SK-N-SH treated with all-trans-retinoic acid at 6 μM for 48 hours (cell line): Measurements from ENCODE around the gene TCAP.

ENCODE experiments used
- CSDC2 ChIP-seq: fragments of 250-450 bp; sonication (Bioruptor Pico); IDR thresholded peaks from 2 replicates; pipeline ENCODE4 v1.5.0; 2020; ENCODE audit warnings: mild to moderate bottlenecking, moderate library complexity
- PATZ1 ChIP-seq: fragments of 250-450 bp; sonication (Bioruptor Pico); IDR thresholded peaks from 2 replicates; pipeline ENCODE4 v1.8.0; 2020; ENCODE audit warnings: mild to moderate bottlenecking, moderate library complexity, borderline replicate concordance
- TF ChIP-seq, protein P1 (sequence below): fragments of 250-450 bp; sonication (Bioruptor Pico); IDR thresholded peaks from 2 replicates; pipeline ENCODE4 v1.5.1; 2020; ENCODE audit warnings: low read depth, mild to moderate bottlenecking, moderate library complexity

DNA sequence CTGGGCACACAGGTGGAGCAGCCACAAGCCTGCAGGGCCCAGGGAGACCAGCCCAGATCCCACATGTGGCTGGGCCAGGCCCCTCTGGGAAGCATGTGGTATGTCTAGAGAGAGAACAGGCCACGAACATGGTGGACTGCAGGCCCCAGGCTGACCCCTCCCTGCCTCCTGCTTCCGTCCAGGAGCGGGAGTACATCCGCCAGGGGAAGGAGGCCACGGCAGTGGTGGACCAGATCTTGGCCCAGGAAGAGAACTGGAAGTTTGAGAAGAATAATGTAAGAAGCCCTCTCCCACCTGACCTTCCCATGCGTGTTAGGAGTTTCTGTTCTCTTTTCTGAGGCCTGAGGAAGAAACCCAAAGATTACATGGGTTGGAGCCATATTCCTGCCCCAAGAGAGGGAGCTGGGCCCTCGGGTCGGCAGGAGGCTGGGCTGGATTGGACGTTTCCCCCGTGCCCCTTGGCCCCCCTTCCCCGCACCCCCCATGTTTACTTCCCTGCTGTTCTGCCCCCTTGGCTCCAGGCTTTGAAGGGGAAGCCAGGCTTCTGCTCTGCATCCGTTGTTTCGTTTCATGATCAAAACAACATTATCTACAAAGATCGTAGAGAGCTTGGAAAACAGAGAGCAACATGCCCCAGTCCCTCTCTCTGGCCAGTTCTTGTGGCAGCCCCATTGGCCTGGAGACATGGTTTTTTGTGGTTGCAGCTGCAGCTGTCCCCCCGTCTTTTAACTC, 5.7 kb upstream of the TCAP start:
- TF ChIP-seq, protein P1, sequence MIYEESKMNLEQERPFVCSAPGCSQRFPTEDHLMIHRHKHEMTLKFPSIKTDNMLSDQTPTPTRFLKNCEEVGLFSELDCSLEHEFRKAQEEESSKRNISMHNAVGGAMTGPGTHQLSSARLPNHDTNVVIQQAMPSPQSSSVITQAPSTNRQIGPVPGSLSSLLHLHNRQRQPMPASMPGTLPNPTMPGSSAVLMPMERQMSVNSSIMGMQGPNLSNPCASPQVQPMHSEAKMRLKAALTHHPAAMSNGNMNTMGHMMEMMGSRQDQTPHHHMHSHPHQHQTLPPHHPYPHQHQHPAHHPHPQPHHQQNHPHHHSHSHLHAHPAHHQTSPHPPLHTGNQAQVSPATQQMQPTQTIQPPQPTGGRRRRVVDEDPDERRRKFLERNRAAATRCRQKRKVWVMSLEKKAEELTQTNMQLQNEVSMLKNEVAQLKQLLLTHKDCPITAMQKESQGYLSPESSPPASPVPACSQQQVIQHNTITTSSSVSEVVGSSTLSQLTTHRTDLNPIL (CRISPR knock-in tag) = no peak
- no peak for TF ChIP-seq PATZ1 (CRISPR knock-in tag)
- TF ChIP-seq CSDC2 (CRISPR knock-in tag) = no peak
